Pancreas (tissue), 10 donors: ENCODE data around the gene ARHGDIG. TPM values are rescaled to one million over a fixed set of nuclear protein-coding genes. Genes with fewer than 3 reads are reported as not detected.

Experiments
- ATAC-seq, 4 donors: fragments of 200-7000 bp; cut with Tn5 transposase; one replicate each; pipeline versions ENCODE4 v1.8.0 to v1.9.1; 2020; ENCODE audit warnings: mild to moderate bottlenecking in 4 of 4, moderate library complexity in 4 of 4
- DNase-seq, 6 donors: peaks; one replicate each; pipeline ENCODE4 v3.0.0-alpha.2; 2020
- FAIRE-seq: peaks from 2 replicates; lab custom pipeline; 2012; peaks lifted over from hg19 to GRCh38; lab: Jason Lieb, UNC
- H3K27ac ChIP-seq, 4 donors: fragments of 200-600 bp; sonication (generic); 1 replicate in 3 of 4; 2 replicates in 1 of 4; pipeline versions ENCODE4 v1.5.0 to v1.8.0; 2020
- H3K27me3 ChIP-seq, 4 donors: fragments of 200-600 bp; one replicate each; pipeline ENCODE4 v1.8.0; 2021
- H3K36me3 ChIP-seq, 3 donors: fragments of 200-600 bp; sonication (generic) in 1 of 3; one replicate each; pipeline versions ENCODE4 v1.5.0 to v1.8.0; 2020 to 2021
- H3K4me1 ChIP-seq, 3 donors: fragments of 200-600 bp; one replicate each; pipeline ENCODE4 v1.8.0; 2021
- H3K4me3 ChIP-seq, 4 donors: fragments of 200-600 bp; sonication (generic) in 2 of 4; one replicate each; pipeline versions ENCODE4 v1.5.0 to v1.8.0; 2020 to 2021
- H3K9me3 ChIP-seq, 4 donors: fragments of 200-600 bp; one replicate each; pipeline ENCODE4 v1.8.0; 2021
- CTCF ChIP-seq, 4 donors: fragments of 200-600 bp; sonication (generic) in 3 of 4; IDR thresholded peaks; one replicate each; pipeline versions ENCODE4 v1.5.0 to v1.8.0; 2021; ENCODE audit warnings: antibody characterized with exemption in 4 of 4
- whole genome bisulfite sequencing, 2 donors: extraction: QIAGEN DNeasy Blood & Tissue Kit; methylation state at CpG; one replicate each; pipeline ENCODE4 v1.1.7; 2013; 5-methylcytosine and 5-hydroxymethylcytosine counted together
- intact Hi-C, 3 donors: fragments of 100-400 bp; cut with DNase I; formaldehyde crosslinking; loops; one replicate each; pipeline versions ENCODE4 v1.11.1 to v1.14.2; 2022
- polyA plus RNA-seq, 2 donors: library from polyadenylated mRNA; stranded (reverse); fragments of 200-250 nt; gene quantifications; one replicate each; pipeline ENCODE4 v1.2.3, GENCODE V29; 2013
- total RNA-seq, 6 donors: library from RNA; stranded (reverse); fragmentation: NEBNext Ultra II Directional in 4 of 6; extraction: Animal tissue kit (Norgen Biotek cat#: 25700) in 4 of 6; gene quantifications; one replicate each; pipeline versions ENCODE4 v1.2.1 to v1.2.4, GENCODE V29; 2021 to 2023
- donor health status: healthy with polysubstance abuse.
- donor health status: DM: no; HTN: no; CAD: no; lungs with moderate emphysema.
- donor health status: DM: no; HTN: no; CAD: no.
- donor health status: control.
- donor health status: control.
- donor health status: Bipolar disorder and iron deficiency.
- donor health status: DM: yes; HTN: yes; CAD: no.
- donor health status: DM: no; HTN: no; CAD: no.
- donor health status: DM: no; HTN: no; CAD: no.
- donor health status: DM: yes; HTN: yes; CAD: no.

Gene ARHGDIG
- total and polyA plus RNA-seq, 8 donors: 5.6 to 165 (median 50.7) TPM

DNA sequence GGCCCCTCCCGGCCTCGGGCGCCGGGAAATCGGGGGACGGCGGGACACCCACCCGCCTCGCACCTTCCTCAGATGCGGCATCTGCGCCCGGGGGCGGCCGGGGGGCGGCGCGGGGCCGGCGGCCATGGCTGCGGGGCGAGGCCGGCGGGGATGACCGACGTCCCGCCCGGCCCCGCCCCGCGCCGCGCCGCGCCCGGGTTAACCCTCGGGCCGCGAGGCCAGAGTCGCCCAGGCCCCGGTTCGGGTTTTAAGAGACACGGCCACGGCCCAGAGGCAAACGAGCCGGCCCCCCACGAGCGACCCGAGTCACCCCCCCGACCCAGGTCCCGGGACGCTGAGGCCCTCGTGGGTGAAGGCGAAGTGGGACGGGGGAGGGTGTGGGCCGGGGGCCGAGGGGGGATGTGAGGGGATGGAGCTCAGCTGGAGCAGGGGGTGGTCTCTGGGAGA, 4.6 kb upstream of the ARHGDIG start, which contains the start of gene RGS11:
Gene RGS11 (minus strand): TSS at position 159 of the 447 bp plus-strand sequence. CDS start 33 bp downstream, at position 126.
- Histone ChIP-seq H3K36me3 (no peaks in the 10 kb centered on the region), H3K4me3 (peak within 1 kb of the TSS in 2 of 4 donors; percentile 36 to 53), H3K27me3 (no peaks in the 10 kb centered on the region), H3K4me1 (peaks cover 0 to 8% (median 6%) of the 10 kb centered on the region in 3 donors), H3K9me3 (no peaks in the 10 kb centered on the region), H3K27ac (no peak within 1 kb of the TSS)
- peak in 1 of 4 donors; percentile 16 for ATAC-seq
- FAIRE-seq: no peak
- 3% methylated on average over 21 to 56 of the region's 56 CpGs for WGBS, 2 donors
- DNase-seq: peak in 4 of 6 donors; percentile 14 to 72 (median 56)
- no peak for TF ChIP-seq CTCF (IDR thresholded peaks at IDR 0.05)
- intact Hi-C loops: loop anchor here in 1 of 3 donors (5.0 kb wide), 1 partner anchor 49 kb away; the partner anchor contains the start of gene LUC7L

GRCh38 chr16:276426-277077, 3.8 kb upstream of the ARHGDIG start:
- Histone ChIP-seq H3K27ac (no peak overlapping the region), H3K4me3 (no peak overlapping the region), H3K27me3 (no peaks in the 10 kb centered on the region), H3K36me3 (no peaks in the 10 kb centered on the region), H3K9me3 (no peaks in the 10 kb centered on the region), H3K4me1 (peaks cover 0 to 8% (median 6%) of the 10 kb centered on the region in 3 donors)
- DNase-seq (peak in 3 of 6 donors; percentile 54 to 72 (median 56)), ATAC-seq (peak in 1 of 4 donors; percentile 4), FAIRE-seq (no peak)
- WGBS, 2 donors: 62 to 71% methylated on average over 20 of the region's 20 CpGs
- no peak for TF ChIP-seq CTCF (IDR thresholded peaks at IDR 0.05)
- intact Hi-C loops: loop anchor here in 1 of 3 donors (5.0 kb wide), 1 partner anchor 49 kb away; the partner anchor contains the start of gene LUC7L

GRCh38 chr16:278863-279366, 1.5 kb upstream of the ARHGDIG start:
- ATAC-seq: peak; percentile 51 to 76 (median 65)
- TF ChIP-seq CTCF (IDR thresholded peaks at IDR 0.05): no peak
- H3K4me3 ChIP-seq: peak overlapping the region in 1 of 4 donors; percentile 65
- H3K27ac ChIP-seq: peak overlapping the region in 2 of 4 donors; percentile 72 to 77
- H3K9me3 ChIP-seq: no peaks in the 10 kb centered on the region
- WGBS, 2 donors: 25 to 33% methylated on average over 6 of the region's 6 CpGs
- no peaks in the 10 kb centered on the region for H3K27me3 ChIP-seq
- no peaks in the 10 kb centered on the region for H3K36me3 ChIP-seq
- intact Hi-C loops: loop anchor here in 1 of 3 donors (5.0 kb wide), 1 partner anchor 52 kb away; the partner anchor contains the start of gene LUC7L
- peaks cover 0 to 8% (median 6%) of the 10 kb centered on the region in 3 donors for H3K4me1 ChIP-seq
- no peak for FAIRE-seq
- DNase-seq: peak; percentile 53 to 86 (median 78)

GRCh38 chr16:279531-279930, 860 bp upstream of the ARHGDIG start:
- intact Hi-C loops: loop anchor here in 1 of 3 donors (5.0 kb wide), 1 partner anchor 52 kb away; the partner anchor contains the start of gene LUC7L
- DNase-seq (peak in 2 of 6 donors; percentile 31 to 35), ATAC-seq (no peak), FAIRE-seq (no peak)
- H3K4me1 ChIP-seq: peaks cover 0 to 7% (median 6%) of the 10 kb centered on the region in 3 donors
- no peaks in the 10 kb centered on the region for H3K27me3 ChIP-seq
- no peaks in the 10 kb centered on the region for H3K9me3 ChIP-seq
- H3K27ac ChIP-seq: peak overlapping the region in 2 of 4 donors; percentile 72 to 77
- H3K4me3 ChIP-seq: peak overlapping the region in 3 of 4 donors; percentile 30 to 65 (median 37)
- 33 to 58% methylated on average over 7 of the region's 7 CpGs for WGBS, 2 donors
- no peak for TF ChIP-seq CTCF (IDR thresholded peaks at IDR 0.05)
- no peaks in the 10 kb centered on the region for H3K36me3 ChIP-seq
